A549 (cell line): ENCODE data around the gene NTF3. TPM values are rescaled to one million over a fixed set of nuclear protein-coding genes. Genes with fewer than 3 reads are reported as not detected.

Source experiments
- ATAC-seq, 2 experiments: fragments of 200-7000 bp in 1 of 2; fragments of >200 bp in 1 of 2; cut with Nextera tagmentation in 1 of 2; cut with Tn5 transposase in 1 of 2; 3 replicates each; pipeline versions ENCODE4 v1.8.0 to v1.9.1; 2018 to 2020; ENCODE audit warnings: mild to moderate bottlenecking in 1 of 2, moderate library complexity in 1 of 2
- CTCF ChIA-PET: fragments of 300-600 bp; sonication (Branson Sonifier 250); formaldehyde crosslinking; extraction: SDS; loops from one replicate; lab custom pipeline; 2021; ENCODE audit warnings: antibody characterized with exemption, inconsistent platforms; lab: Yijun Ruan, JAX
- POLR2A ChIA-PET: fragments of 350-600 bp; formaldehyde crosslinking; extraction: SDS; loops from one replicate; lab custom pipeline; 2021; ENCODE audit warnings: antibody characterized with exemption, inconsistent platforms; lab: Yijun Ruan, JAX
- DNase-seq, 2 experiments: peaks; one replicate each; pipeline versions ENCODE4 v3.0.0 to v3.0.0-alpha.2; 2011 to 2016; ENCODE audit warnings: low read depth in 1 of 2, low spot score in 1 of 2
- FAIRE-seq: peaks from 2 replicates; lab custom pipeline; 2011; peaks lifted over from hg19 to GRCh38; lab: Jason Lieb, UNC
- H3K27ac ChIP-seq, 2 experiments: fragments of >200 bp; sonication (Bioruptor Twin); formaldehyde crosslinking; 3 replicates each; pipeline ENCODE4 v1.5.1; 2016 to 2017
- H3K4me1 ChIP-seq: fragments of >200 bp; sonication (Bioruptor Twin); formaldehyde crosslinking; 3 replicates; pipeline ENCODE4 v1.6.1; 2016
- H3K4me2 ChIP-seq: fragments of >200 bp; sonication (Bioruptor Twin); formaldehyde crosslinking; 3 replicates; pipeline ENCODE4 v1.6.1; 2016
- H3K4me3 ChIP-seq: fragments of >200 bp; sonication (Bioruptor Twin); formaldehyde crosslinking; 3 replicates; pipeline ENCODE4 v1.5.1; 2016
- H3K9me3 ChIP-seq: fragments of >200 bp; sonication (Bioruptor Twin); formaldehyde crosslinking; 3 replicates; pipeline ENCODE4 v1.6.1; 2016
- ATOH8 ChIP-seq: fragments of 250-450 bp; sonication (Bioruptor Pico); IDR thresholded peaks from 2 replicates; pipeline ENCODE4 v1.5.0; 2020; ENCODE audit warnings: low read depth, mild to moderate bottlenecking, moderate library complexity
- BHLHE40 ChIP-seq: IDR thresholded peaks from 2 replicates; pipeline ENCODE4 v1.6.1; 2012; ENCODE audit warnings: low read depth, low read length, inconsistent platforms
- CHD2 ChIP-seq: fragments of 150-350 bp; IDR thresholded peaks from 2 replicates; pipeline ENCODE4 v1.6.1; 2014; ENCODE audit warnings: low read length; ENCODE audit not compliant: partially characterized antibody
- CHD4 ChIP-seq: fragments of 200-600 bp; sonication (generic); IDR thresholded peaks from 2 replicates; pipeline ENCODE4 v1.6.1; 2016; ENCODE audit warnings: antibody characterized with exemption, mild to moderate bottlenecking, borderline replicate concordance
- CTCF ChIP-seq: fragments of >200 bp; sonication (Bioruptor Twin); formaldehyde crosslinking; IDR thresholded peaks from 3 replicates; pipeline ENCODE4 v1.5.1; 2016
- EHF ChIP-seq: fragments of 250-450 bp; sonication (Bioruptor Pico); IDR thresholded peaks from 2 replicates; pipeline ENCODE4 v1.5.0; 2020; ENCODE audit warnings: mild to moderate bottlenecking
- ELK1 ChIP-seq: fragments of 150-350 bp; IDR thresholded peaks from 2 replicates; pipeline ENCODE4 v1.6.1; 2014; ENCODE audit warnings: low read depth, mild to moderate bottlenecking, low read length
- EP300 ChIP-seq, 2 experiments: fragments of >200 bp; sonication (Bioruptor Twin); formaldehyde crosslinking; IDR thresholded peaks; 2 replicates in 1 of 2; 3 replicates in 1 of 2; pipeline ENCODE4 v1.6.1; 2016 to 2017
- HES2 ChIP-seq: fragments of >200 bp; sonication (Bioruptor Twin); formaldehyde crosslinking; IDR thresholded peaks from 2 replicates; pipeline ENCODE4 v1.6.1; 2016
- HEYL ChIP-seq: fragments of 250-450 bp; sonication (Bioruptor Pico); IDR thresholded peaks from 2 replicates; pipeline ENCODE4 v1.8.0; 2021; ENCODE audit warnings: mild to moderate bottlenecking, moderate library complexity
- HOXA7 ChIP-seq: fragments of 250-450 bp; sonication (Bioruptor Pico); IDR thresholded peaks from 2 replicates; pipeline ENCODE4 v1.5.0; 2020; ENCODE audit warnings: mild to moderate bottlenecking, moderate library complexity
- JUN ChIP-seq, 2 experiments: fragments of >200 bp; sonication (Bioruptor Twin); formaldehyde crosslinking; IDR thresholded peaks; 2 replicates in 1 of 2; 3 replicates in 1 of 2; pipeline ENCODE4 v1.6.1; 2016 to 2017
- JUNB ChIP-seq: fragments of >200 bp; sonication (Bioruptor Twin); formaldehyde crosslinking; IDR thresholded peaks from 2 replicates; pipeline ENCODE4 v1.6.1; 2016
- KDM5A ChIP-seq: fragments of 200-600 bp; sonication (generic); IDR thresholded peaks from 2 replicates; pipeline ENCODE4 v1.6.1; 2016; ENCODE audit warnings: antibody characterized with exemption, mild to moderate bottlenecking
- MYC ChIP-seq: IDR thresholded peaks from 2 replicates; pipeline ENCODE4 v1.6.1; 2012; ENCODE audit warnings: mild to moderate bottlenecking, inconsistent platforms, low read length, improper control_type of control experiment, borderline replicate concordance
- NPAS2 ChIP-seq: fragments of 250-450 bp; sonication (Bioruptor Pico); IDR thresholded peaks from 2 replicates; pipeline ENCODE4 v1.8.0; 2022; ENCODE audit warnings: mild to moderate bottlenecking, moderate library complexity, borderline replicate concordance
- NR3C1 ChIP-seq: fragments of >200 bp; sonication (Bioruptor Twin); formaldehyde crosslinking; IDR thresholded peaks from 3 replicates; pipeline ENCODE4 v1.6.1; 2017
- POLR2AphosphoS2 ChIP-seq: conservative IDR thresholded peaks from 2 replicates; pipeline ENCODE4 v1.6.1; 2012; ENCODE audit warnings: low read length, improper control_type of control experiment, inconsistent platforms
- RARB ChIP-seq: fragments of 250-450 bp; sonication (Bioruptor Pico); IDR thresholded peaks from 2 replicates; pipeline ENCODE4 v1.8.0; 2021; ENCODE audit warnings: mild to moderate bottlenecking, moderate library complexity
- RFX5 ChIP-seq: fragments of 450-650 bp; IDR thresholded peaks from 2 replicates; pipeline ENCODE4 v1.7.1; 2014; ENCODE audit warnings: antibody characterized with exemption, mild to moderate bottlenecking, moderate library complexity
- SREBF2 ChIP-seq: fragments of 450-650 bp; IDR thresholded peaks from 2 replicates; pipeline ENCODE4 v1.6.1; 2014; ENCODE audit warnings: mild to moderate bottlenecking, moderate library complexity
- TFCP2L1 ChIP-seq: fragments of 250-450 bp; sonication (Bioruptor Pico); IDR thresholded peaks from 2 replicates; pipeline ENCODE4 v1.5.0; 2021; ENCODE audit warnings: mild to moderate bottlenecking
- USF2 ChIP-seq: fragments of 450-650 bp; IDR thresholded peaks from 2 replicates; pipeline ENCODE4 v1.6.1; 2014; ENCODE audit warnings: antibody characterized with exemption
- ZC3H11A ChIP-seq: fragments of 450-650 bp; IDR thresholded peaks from 2 replicates; pipeline ENCODE4 v1.6.1; 2014; ENCODE audit warnings: antibody characterized with exemption, mild to moderate bottlenecking
- WGBS: methylation state at CpG from one replicate; pipeline ENCODE4 v1.1.6; 2017; ENCODE audit errors: missing lambda C conversion rate; 5-methylcytosine and 5-hydroxymethylcytosine counted together
- polyA plus RNA-seq, 4 experiments: library from polyadenylated mRNA; depleted of rRNA in 3 of 4; stranded (reverse); fragments of >200 nt; fragmentation: RNase III in 1 of 4; extraction: RNeasy Plus Mini Kit Qiagen cat#74134 plus additional on column Dnase treatment in 1 of 4; gene quantifications; 2 replicates in 3 of 4; 3 replicates in 1 of 4; pipeline ENCODE4 v1.2.3, GENCODE V29; 2011 to 2017

NTF3 gene
- polyA plus RNA-seq, 2 of the 4 experiments (the other 2 are of a cell fraction) = not detected

- FAIRE-seq = no peak
- no peak overlapping the region for H3K27ac ChIP-seq
These were observed 66.9 kb downstream of the NTF3 start for GRCh38 chr12:5498806-5499205.

GRCh38 chr12:5499566-5500330 lies 67.8 kb downstream of the NTF3 start:
- CTCF ChIA-PET = no interaction called here
- no peak overlapping the region for H3K4me2 ChIP-seq
- no peak for TF ChIP-seq HEYL
- TF ChIP-seq USF2 = no peak
- no peak for TF ChIP-seq ZC3H11A
- TF ChIP-seq NR3C1 = no peak
- no peak for TF ChIP-seq RFX5
- TF ChIP-seq CHD4 = no peak
- no peak for TF ChIP-seq JUNB
- no peak for TF ChIP-seq EP300 (IDR thresholded peaks at IDR 0.05)
- no peak for TF ChIP-seq HOXA7 (CRISPR knock-in tag)
- TF ChIP-seq RARB (CRISPR knock-in tag) = no peak

More at GRCh38 chr12:5498806-5499205, 66.9 kb downstream of the NTF3 start:
- Histone ChIP-seq H3K4me1 (no peaks in the 10 kb centered on the region), H3K4me2 (no peak overlapping the region), H3K4me3 (no peak overlapping the region), H3K9me3 (no peaks in the 10 kb centered on the region)
- POLR2A ChIA-PET = no interaction called here
- 27% methylated on average over 8 of the region's 8 CpGs for WGBS
- no peak for ATAC-seq
- DNase-seq = no peak
- no peak for TF ChIP-seq CHD4
- CTCF ChIA-PET = no interaction called here

GRCh38 chr12:5500331-5500659 lies 68.4 kb downstream of the NTF3 start:
- H3K4me3 ChIP-seq = no peak overlapping the region
- POLR2A ChIA-PET = no interaction called here

More at GRCh38 chr12:5499566-5500330, 67.8 kb downstream of the NTF3 start:
- Histone ChIP-seq H3K4me1 (no peaks in the 10 kb centered on the region), H3K9me3 (no peaks in the 10 kb centered on the region), H3K27ac (no peak overlapping the region), H3K4me3 (no peak overlapping the region)
- POLR2A ChIA-PET = no interaction called here
- ATAC-seq (no peak), FAIRE-seq (no peak), DNase-seq (no peak)
- 2% methylated on average over 9 of the region's 9 CpGs for WGBS

GRCh38 chr12:5503774-5504173 lies 71.9 kb downstream of the NTF3 start:
- WGBS = 3% methylated on average over 6 of the region's 6 CpGs
- CTCF ChIA-PET = interaction anchor here (1.0 kb wide), 1 partner anchor 61 kb away, joined by 3 read pairs; no protein-coding TSS in a partner anchor
- no peak overlapping the region for H3K4me2 ChIP-seq
- TF ChIP-seq JUN (IDR thresholded peaks at IDR 0.05) (no peak), CTCF (no peak), POLR2AphosphoS2 (no peak), BHLHE40 (no peak), EHF (CRISPR knock-in tag) (no peak), CHD2 (no peak), USF2 (no peak), HES2 (no peak), HOXA7 (CRISPR knock-in tag) (no peak), KDM5A (no peak)

More at GRCh38 chr12:5500331-5500659, 68.4 kb downstream of the NTF3 start:
- 40% methylated on average over 7 of the region's 7 CpGs for WGBS
- no peak for ATAC-seq
- Histone ChIP-seq H3K27ac (no peak overlapping the region), H3K9me3 (no peaks in the 10 kb centered on the region), H3K4me1 (no peaks in the 10 kb centered on the region), H3K4me2 (no peak overlapping the region)
- CTCF ChIA-PET = no interaction called here
- TF ChIP-seq EHF (CRISPR knock-in tag) (no peak), SREBF2 (no peak), TFCP2L1 (CRISPR knock-in tag) (no peak), ATOH8 (CRISPR knock-in tag) (no peak), MYC (no peak), BHLHE40 (no peak), NPAS2 (CRISPR knock-in tag) (no peak), HOXA7 (CRISPR knock-in tag) (no peak), ELK1 (no peak)
- no peak for FAIRE-seq
- DNase-seq = no peak

More at GRCh38 chr12:5503774-5504173, 71.9 kb downstream of the NTF3 start:
- Histone ChIP-seq H3K9me3 (no peaks in the 10 kb centered on the region), H3K27ac (no peak overlapping the region), H3K4me3 (no peak overlapping the region), H3K4me1 (no peaks in the 10 kb centered on the region)
- no peak for FAIRE-seq
- POLR2A ChIA-PET = no interaction called here
- no peak for ATAC-seq
- DNase-seq = no peak
